CD1c-positive myeloid dendritic cell (primary cell): ENCODE results near the gene C11orf16.
"Not testable (repeated sequence)": the region's sequence is repeated elsewhere in the genome, so short reads cannot be mapped to it uniquely, and the experiment has no call there.

Experiments used
- DNase-seq: peaks from one replicate; pipeline ENCODE4 v3.0.0-alpha.2; 2016; ENCODE audit errors: extremely low spot score

Gene C11orf16, protein sequence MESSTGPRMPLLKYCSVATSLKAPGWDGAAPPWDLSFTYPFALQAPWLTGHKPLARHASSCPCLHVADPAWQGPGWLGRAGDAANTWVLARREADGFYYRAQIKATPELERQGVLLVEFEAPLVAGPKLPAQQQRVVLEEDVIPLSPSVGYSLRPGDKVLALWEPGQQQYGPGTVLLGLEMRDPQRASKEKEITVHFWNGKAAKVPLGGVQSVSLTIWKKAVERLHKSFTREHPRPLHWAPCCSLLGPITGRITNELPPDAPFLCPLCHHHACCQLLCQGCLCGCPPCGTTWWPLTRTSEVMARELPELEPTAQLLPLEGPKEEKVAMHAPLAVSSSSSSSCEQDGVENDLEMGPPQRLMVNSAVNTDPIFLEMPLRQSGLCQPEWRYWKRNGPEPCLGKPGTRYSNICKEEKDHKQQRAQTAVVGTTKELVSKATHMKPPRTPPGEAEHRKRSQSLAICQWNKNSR

DNA sequence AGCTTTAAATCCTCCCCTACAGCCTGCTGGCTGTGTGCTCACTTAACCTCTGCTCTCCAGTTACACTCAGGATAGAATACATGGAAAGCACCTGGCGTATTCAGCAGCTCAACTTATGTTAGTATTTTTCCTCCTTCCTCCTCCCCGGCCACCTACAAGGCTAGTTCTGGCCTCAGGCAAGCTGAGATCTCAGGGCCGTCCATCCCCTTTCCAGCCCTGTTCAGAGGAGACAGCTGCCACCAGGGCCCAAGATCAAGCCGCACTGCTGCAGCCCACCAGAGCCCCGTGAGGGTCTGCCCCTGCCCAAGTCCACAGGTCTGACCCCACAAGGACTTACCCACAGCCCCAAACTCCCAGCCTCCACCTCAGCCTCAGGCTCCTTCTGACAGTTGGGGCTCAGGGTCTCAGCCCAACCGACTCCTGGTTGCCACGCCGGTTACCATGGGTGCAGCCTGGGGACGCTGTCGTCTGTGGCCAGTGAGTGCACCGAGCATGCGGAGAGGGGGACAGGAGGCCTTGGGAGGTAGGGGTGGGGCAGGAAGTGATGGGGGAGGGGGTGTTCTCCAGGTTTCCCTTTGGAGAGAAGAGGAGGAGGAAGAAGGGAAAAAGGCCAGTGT lies at the start of gene C11orf16:
TSS of gene C11orf16 (minus strand) at position 384 of the 617 bp plus-strand sequence. CDS start 639 bp downstream, outside the sequence.
- no peak for DNase-seq

DNA sequence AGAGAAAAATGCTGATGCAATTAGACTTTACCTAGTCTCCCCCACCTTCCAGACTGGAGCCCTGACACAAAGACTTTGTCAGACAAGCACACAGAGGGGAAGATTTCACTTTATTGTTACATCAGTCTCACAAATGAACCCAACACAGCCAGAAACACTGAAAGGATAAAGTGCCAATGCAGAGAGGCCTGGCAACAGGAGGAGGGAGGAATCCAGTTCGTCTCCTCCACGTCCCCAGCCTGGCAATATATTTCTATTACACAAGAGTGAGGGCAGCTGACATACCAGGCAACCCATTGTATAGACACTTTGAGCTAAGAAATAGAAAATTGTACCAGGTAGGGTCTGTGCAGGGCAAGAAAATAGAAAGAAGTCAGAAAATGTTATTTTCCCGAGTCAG lies 47.7 kb upstream of the C11orf16 start:
- DNase-seq = no peak

DNA sequence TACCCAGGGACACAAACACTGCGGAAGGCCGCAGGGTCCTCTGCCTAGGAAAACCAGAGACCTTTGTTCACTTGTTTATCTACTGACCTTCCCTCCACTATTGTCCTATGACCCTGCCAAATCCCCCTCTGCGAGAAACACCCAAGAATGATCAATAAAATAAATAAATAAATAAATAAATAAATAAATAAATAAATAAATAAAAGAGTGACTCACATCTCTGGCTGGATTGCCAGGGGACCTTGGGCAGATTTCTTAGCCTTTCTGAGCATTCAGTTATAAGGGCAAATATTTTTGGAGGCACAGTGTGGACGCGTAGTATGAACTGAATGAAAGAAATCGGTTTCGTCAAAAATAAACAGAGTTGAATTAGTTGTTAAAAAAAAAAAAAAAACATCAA lies 46.6 kb upstream of the C11orf16 start:
- DNase-seq = not testable (repeated sequence)

DNA sequence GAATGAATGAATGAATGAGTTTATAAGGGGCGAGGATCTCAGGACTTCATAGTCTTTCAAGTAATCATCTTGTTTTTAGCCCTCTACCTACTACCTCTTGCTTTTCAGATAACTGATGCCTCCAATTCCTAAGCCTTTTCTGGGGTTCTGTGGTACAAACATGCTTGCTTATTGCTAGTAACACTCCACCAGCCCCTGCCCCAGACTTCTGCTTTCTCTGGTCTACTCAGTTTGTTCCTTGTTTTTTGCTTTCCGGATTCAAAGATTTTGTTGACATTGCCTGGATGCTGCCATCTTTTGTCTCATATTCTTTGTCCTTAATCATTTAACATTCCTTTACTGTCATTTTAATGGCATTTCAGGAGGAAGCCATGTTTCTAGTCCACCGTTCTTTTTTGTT lies 40.4 kb upstream of the C11orf16 start:
- peak; percentile 19 for DNase-seq

DNA sequence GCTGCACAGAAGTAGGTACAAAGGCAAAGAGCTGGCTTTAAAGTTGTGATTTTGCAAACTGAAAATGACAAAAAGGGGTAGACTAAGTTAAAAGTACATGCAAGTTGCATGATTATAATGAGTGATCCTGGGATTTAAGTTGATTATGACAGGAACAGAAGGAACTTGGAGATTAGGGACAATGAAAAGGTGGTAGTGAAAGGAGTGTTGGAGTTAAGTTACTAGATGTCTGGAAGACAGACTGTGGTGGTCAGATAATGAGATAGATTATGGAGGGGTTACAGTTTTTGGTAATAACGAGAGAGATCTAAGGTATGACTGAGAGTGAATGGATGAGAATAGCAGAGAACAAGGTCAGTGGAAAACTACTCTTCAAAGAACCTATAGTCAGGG lies 39.2 kb upstream of the C11orf16 start:
- no peak for DNase-seq

DNA sequence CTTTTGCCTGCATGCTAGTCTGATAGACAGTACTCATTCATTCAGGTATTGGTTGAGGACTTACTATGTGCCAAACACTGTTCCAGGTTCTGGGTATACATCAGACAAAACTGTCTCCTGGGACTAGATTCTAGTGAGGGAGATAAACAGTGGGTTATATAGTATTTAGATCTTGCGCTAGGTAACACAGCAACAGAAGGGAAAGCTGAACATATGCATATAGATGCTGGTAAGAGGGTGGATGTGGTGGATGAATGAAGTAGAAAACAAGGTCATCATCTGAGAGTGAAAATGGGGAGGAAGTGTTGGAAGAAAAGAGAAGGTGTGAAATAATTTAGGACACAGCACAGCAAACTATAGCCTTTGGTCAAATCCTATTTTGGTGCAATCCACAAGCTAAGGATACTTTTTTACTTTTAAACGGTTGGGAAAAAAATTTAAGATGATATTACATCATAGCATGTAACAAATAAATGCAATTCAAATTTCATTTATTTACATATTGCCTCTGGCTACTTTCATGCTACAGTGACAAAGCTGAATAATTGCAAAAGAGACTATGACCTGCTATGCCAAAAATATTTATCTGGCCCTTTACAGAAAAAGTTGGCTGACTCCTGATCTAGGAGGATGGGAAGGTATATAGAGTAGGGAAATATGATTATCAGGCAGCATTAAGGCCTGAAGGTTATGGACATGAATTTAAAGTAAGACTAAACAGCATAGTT lies 38.6 kb upstream of the C11orf16 start:
- DNase-seq = no peak

DNA sequence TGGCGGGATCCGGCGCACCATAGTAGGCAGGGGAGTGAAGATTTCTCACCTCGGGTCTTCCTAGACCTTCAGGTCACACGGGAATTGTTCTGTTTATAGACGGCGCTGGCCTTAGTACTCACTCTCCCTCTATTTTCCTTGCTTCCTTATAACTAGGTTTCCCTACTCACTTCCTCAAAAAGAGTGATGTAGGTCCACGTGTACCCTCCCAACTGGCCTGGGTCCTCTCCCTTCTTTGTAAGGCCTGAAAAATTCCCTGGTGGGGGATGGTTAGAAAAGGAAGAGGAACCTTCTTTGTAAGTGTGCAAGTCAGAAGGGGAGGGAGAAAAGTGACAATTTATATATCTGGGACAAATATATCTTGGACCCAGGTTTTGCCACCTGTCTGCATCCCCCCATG lies 34.4 kb upstream of the C11orf16 start:
- DNase-seq = peak; percentile 54

DNA sequence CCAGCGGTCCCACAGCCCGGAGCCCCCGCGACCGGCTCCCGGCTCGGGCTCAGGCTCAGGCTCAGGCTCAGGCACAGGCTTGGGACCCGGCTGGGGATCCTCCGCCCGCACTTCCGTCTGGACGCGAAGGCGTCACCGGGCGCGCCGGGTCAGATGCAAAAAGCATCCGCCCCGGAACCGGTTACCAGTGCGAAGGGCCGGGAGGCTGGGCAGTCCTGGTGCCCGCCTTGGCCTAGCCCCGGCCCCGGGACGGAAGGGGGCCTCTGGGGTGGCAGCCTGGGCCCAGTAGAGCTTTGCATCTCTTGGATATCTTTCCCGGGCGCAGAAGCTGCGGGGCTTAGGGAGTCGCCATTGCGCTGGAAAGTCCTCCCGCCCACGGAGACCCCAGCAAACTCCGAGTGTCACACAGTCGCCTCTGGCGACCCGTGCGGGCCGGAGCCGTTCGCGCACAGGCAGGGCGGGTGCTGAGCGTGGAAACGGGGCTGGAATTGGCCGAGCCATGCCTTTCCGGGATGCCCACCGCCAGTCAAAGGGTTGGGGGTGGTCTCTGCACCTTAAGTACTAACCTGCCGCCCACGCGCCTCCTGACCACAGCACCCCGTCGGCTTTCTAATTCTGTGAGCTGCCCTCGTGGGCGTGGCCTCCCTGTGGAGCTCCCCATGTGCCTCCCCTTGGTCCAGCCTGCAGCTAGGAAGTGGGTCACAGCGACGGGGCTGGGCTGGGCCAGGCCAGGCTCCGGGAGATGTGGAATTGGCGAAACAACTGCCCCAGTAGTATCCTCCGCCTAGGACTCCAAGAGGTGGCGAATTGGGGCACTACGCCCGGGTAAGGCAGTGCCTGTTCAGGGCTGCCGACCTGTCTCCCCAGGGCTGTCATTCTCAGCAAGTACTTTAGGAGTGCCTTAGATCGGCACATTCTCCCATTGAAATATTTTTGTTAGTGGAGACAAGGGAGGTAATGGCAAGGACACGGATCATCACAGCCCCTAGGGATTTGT lies 31.9 kb upstream of the C11orf16 start, which contains the start of gene TMEM9B:
TSS of gene TMEM9B (minus strand) at position 119 of the 997 bp plus-strand sequence. CDS start 129 bp downstream, outside the sequence.
- DNase-seq = peak; percentile 94

DNA sequence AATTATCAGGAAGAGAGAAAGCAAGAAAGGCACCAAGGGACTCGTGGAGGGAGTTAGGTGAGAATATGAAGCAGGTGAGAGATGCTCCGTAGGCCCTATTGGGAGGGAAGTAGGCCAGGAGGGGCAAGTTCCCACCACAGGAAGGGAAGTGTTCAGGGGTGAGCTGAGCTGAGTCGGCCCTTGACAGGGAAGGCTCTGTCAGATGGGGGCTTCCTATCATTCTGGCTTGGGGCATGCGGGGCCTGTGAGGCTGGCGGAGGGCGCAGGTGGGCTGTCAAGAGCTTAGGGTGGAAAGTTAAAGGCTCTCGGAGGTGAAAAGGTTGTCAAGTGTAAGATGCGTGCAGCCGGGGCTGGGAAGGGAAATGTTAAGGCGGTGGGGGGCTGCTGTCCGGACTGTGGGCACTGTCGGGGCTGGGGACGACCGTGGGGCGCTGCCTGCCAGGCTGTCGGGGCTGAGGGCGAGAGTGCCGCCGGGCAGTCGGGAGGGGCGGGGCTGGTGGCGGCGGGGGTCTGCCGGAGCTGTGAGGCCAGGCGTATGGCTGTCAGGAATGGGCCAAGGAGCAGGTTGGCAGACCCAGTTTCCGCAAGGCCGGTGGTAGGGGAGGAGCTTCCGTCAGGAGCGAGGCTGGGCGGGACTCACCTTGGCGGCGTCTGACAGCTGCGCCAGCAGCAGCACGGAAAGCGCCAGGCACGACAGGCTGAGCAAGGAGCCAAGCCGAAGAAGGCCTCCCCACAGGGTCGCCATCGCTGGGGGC lies 31.0 kb upstream of the C11orf16 start:
- peak; percentile 73 for DNase-seq

DNA sequence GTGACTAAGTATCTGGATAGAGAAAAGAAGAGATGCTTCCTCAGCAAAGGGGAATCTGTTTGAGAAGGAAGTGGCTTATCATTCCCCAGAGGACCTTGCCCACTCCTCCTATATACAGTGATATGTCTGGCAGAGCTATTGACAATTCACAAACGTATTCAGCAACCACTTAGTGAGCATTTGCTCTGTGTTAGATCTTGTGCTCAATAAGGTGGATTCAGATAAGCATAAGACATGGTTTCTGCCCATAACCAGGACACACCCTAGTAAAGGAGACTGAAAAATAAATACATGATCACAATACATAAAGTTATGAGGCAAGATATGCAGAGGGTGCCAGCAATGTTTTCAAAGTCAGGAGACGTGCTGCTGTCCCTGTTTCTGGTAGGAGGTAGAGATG lies 30.1 kb upstream of the C11orf16 start:
- no peak for DNase-seq

DNA sequence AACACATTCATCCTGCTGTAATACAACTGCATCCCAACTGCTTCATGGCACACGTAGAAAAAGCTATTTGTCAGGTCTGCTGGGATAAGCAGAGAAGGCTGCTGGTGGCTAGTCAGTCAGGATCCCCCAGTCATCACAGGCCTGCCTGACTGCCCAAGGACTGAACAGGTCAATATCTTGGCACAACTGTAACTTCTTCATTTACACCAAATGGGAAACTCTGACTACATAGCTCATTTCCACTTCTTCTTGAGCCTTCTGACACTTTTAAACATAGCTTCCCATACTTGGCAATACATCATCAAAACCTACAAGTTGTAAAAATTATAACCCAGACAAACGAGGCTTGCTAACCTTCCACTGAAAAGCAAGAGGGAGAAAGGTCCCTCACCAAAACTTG lies 28.7 kb upstream of the C11orf16 start:
- peak; percentile 28 for DNase-seq

DNA sequence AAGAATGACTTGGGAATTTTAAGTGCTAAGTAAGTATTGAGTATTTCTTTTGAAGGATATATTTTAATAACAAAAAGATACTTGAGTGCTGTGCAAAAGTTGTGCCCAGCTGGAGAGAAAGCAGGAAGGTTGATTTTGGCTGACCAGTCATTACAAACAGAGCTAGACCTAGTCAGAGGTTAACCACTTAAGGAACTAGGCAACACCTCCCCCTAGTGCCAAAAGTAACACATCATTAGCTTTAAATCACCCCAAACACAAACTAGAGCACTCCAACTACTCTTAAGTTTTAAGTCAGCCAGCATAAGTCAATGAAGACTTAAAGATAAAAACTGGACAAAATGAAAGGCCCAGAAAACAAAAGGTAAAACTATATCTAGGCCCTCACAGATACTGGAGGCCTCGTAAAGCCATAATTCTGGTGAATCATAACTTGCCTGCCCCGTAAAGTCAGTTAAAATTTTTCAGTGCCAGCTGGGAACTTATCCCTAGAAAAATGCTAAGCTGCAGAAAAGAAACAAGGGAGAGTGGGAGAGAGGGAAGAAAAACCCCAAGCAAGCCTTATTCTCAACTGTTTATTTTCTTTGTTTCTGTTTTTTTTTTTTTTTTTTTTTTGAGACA lies 26.9 kb upstream of the C11orf16 start:
- peak; percentile 79 for DNase-seq

DNA sequence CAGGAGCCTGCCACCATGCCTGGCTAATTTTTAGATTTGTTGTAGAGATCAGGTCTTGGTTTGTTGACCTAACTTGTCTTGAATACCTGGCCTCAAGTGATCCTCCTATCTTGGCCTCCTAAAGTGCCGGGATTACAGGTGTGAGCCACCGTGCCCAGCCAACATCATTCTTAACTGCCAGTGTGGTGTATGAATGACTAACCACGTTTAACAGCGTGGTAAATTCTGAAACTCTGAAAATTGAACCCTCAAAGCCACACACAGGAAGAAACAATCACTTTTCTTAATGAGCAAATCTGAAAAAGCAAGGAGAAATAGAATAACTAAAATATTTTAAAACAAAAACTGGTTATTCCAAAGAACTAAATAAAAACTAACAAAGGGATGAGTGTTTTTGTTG lies 24.1 kb upstream of the C11orf16 start:
- DNase-seq = no peak

DNA sequence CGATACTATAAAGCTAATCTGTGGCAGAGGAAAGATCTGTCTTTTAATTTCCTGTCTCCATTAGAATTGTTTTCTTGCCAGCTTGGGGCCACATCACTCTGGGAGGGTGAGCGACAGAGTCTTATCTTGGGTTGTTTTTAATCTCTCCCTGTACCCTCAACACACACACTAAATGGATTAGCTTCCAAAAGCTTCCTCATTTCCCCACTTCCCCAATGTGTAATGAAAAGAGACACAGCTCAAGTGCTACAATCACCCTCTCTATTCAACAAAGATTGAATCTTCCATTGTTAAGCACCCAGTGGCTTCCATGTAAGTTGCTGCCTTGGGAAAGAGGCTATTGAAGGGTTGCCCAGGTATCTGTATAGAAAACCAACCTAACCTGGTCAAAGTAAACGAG lies 16.1 kb upstream of the C11orf16 start:
- DNase-seq = no peak

DNA sequence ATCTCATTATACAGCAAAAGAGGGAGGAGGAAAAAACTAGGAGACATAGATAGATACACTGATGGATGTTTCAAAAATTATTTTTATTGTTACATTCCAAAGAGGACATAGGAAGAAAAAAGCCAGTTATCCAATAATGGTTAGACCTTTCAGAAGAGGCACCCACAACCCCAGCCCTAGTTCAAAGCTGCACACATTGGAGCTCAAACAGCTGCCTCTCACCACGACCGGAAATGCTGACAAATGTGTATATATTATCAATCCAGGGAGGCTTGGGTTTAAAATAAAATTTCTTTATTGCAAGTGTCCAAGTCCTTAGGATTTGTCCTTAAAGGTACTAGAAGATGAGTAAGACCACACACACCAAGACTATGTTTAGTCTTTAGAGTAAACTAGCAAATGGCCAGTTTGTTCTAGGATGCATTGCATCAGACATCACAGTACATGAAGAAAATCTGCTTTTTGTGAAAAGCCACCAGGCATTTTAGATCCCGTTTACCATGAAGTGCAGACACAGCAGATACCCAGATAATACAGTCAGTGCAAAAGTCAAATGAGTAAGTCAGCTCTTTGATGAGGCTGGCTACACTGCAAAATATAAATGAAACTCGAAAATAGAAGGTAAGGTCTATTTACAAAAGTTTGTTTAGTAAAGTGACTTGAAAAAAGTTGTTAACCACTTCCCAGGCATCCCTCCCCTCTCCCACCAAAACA lies 14.6 kb upstream of the C11orf16 start:
- no peak for DNase-seq

DNA sequence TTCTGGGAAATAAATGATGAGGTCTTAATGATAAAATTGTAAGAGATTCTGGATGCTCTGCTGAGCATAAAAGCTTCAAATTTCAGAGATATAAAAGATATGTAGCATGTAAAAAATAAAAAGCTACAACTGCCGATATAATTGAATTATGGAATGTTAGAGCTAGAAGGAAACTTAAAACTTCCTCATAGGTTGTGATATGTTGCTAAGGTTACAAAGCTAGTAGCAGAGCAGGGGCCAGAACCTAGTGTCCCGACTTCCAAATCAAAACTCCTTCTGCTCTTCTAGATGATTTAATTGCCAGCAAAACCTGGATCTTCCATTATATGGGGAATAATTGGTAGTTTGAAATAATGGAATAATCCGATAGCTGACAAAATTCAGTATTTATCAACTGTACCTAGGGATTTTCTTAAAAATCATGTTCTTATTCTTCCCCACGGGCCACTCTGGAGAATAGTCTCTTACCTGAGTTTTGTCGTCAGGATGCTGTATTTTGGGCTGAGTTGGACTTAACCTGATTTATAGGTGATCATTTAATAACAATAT lies 9.8 kb upstream of the C11orf16 start, which contains the start of gene ASCL3:
TSS of gene ASCL3 (minus strand) at position 499 of the 549 bp plus-strand sequence. CDS start 4,855 bp downstream, outside the sequence.
- DNase-seq = no peak

DNA sequence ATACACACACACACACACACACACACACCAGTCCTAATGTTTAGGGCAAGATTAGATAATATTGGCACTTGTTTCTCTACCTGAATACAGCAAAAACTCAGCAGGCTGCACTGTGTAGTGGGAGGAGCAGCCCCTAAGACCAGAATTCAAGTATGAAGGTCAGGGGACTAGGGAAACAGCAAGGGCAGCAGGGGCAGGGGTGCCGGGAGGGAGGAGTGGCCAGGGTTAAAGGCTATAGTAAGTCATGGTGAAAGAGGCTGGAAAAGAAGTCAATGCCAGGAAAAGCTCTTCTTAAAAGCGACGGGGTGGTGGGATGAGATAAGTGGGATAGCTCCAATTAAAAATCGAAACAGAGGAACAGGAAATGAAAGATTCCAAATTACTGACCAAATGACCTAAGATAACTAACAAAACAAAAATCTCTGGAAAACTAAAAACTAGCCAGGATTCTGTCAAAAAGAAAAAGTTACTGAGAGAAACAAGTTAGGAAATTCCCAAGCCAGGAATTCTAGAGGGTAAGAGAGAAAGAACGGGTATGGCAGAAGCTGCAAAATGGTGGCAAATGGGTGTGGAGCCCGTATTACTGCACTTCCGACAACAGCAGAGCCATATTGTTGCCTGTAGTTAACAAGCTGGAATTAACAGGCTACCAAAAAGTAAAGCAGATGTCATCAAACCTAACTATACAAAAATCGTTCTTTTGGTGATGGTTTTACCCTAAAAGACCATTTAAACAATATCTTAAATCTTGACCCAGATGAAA lies 8.8 kb upstream of the C11orf16 start:
- no peak for DNase-seq

DNA sequence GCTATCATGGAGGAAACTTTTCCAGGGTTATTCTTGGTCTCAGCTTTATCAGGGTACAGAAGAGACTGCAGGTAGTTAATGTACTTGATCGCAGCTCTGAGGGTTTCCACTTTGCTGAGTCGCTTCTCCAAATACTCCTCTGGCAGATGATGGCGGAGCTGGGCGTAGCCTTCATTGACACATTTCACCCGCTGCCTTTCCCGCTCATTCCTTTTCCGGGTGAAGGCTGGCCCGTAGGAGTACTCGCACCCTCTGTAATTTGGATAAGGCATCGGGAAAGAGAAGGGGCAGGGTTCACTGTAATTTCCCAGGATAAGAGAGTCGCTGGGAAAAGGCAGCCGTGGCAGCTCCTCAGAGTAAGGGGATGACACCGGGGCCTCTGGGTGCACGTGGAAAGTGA lies 4.9 kb upstream of the C11orf16 start:
- no peak for DNase-seq
